H7 (cell line): ENCODE data around the gene TGOLN2. TPM values are rescaled to one million over a fixed set of nuclear protein-coding genes. Genes with fewer than 3 reads are reported as not detected.
A peak's percentile ranks its signal among the peaks of the same experiment; 100 is the strongest.
"Not testable (repeated sequence)": the region's sequence is repeated elsewhere in the genome, so short reads cannot be mapped to it uniquely, and the experiment has no call there.

Source experiments
- DNase-seq: peaks from one replicate; pipeline ENCODE4 v3.0.0; 2012
- H3K27me3 ChIP-seq: 2 replicates; pipeline ENCODE4 v1.6.0; 2011; ENCODE audit warnings: mild to moderate bottlenecking, low read length; ENCODE audit not compliant: control insufficient read depth, insufficient read depth
- H3K36me3 ChIP-seq: replicated peaks from 2 replicates; pipeline ENCODE4 v1.5.1; 2011; ENCODE audit warnings: low read length; ENCODE audit not compliant: control insufficient read depth, insufficient read depth
- H3K4me3 ChIP-seq: 2 replicates; pipeline ENCODE4 v1.5.1; 2011; ENCODE audit warnings: low read depth, mild to moderate bottlenecking, control low read depth, low read length, moderate library complexity; ENCODE audit not compliant: insufficient read depth
- total RNA-seq: library from RNA; depleted of rRNA; stranded (reverse); fragments of >200 nt; shearing (Covaris generic); gene quantifications from 2 replicates; pipeline ENCODE4 v1.2.3, GENCODE V29; 2014; rRNA removed

TGOLN2 gene
- total RNA-seq, result 33.0 and 37.0 TPM in 2 replicates

DNA sequence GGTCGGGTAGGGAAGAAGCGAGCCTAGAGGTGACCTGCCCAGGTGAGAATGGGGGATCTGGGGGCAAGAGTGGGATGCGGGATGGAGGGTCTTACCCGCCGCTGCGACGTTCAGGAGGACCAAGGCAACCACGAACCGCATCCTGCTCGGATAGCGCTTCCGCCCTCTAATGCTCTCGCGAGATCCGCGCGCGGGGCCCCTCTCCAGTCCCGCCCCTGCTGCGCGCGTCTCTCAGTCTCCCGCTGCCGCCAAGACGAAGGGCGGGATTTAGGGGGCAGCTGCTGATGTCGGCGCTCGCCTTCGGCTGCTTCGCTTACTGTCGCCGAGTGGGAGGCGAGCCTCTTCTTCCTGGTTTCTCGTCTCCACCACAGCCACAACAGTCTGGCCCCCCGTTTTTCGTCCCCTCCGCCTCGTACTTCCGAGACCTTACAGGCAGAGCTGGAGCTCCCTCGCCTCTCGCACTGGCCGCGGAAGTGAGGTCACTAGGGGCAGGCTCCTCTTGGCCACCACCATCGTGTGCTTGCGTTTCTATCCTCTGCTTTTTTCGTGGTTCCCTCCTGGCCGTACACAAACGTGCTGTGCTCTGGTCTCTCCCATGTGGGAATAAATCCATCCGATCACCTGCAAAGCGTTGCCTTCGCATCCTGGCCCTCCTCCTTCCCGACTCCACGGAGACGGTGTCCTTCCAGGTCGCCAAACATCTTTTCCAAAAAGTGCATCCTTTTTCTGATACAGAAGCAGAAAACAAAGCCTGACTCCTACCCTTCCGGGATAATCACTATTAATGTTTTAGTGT is at the start of gene TGOLN2:
TGOLN2 (minus strand) TSS at position 168 of the 796 bp plus-strand sequence; CDS start at position 141, 27 bp downstream.
- DNase-seq, result peak; percentile 98
- H3K27me3 ChIP-seq, result no peaks in the 10 kb centered on the region
- peaks cover 8% of the 10 kb centered on the region for H3K36me3 ChIP-seq
- peak within 1 kb of the TSS; percentile 82 for H3K4me3 ChIP-seq

GRCh38 chr2:85377083-85377482 is 49.3 kb upstream of the TGOLN2 start:
- Histone ChIP-seq H3K4me3 (no peak overlapping the region), H3K36me3 (no peaks in the 10 kb centered on the region), H3K27me3 (no peaks in the 10 kb centered on the region)
- DNase-seq, result peak; percentile 2

GRCh38 chr2:85376291-85377065 is 48.7 kb upstream of the TGOLN2 start:
- no peak overlapping the region for H3K4me3 ChIP-seq
- H3K27me3 ChIP-seq, result no peaks in the 10 kb centered on the region
- DNase-seq, result no peak
- no peaks in the 10 kb centered on the region for H3K36me3 ChIP-seq

DNA sequence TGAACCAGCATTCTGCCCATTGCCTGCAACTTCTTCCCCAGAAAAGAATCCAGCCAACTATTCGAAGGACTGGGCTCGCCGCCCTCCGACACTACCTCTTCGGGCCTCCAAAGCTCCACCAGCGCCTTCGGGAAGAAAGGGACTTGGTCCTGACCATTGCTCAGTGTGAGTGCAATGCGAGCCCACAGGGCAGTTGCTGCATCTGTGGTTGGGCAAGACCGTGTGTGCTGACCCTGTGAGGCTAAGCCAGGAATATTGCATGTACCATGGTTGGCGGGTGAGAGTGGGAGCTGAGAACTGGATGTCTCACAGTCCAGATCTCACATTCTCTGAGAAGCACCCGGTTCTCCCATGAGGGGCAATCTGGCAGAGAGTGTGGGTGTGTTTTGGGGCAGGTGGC is 43.3 kb upstream of the TGOLN2 start:
- no peaks in the 10 kb centered on the region for H3K27me3 ChIP-seq
- H3K4me3 ChIP-seq, result no peak overlapping the region
- H3K36me3 ChIP-seq, result no peaks in the 10 kb centered on the region
- no peak for DNase-seq

GRCh38 chr2:85369500-85369899 is 41.7 kb upstream of the TGOLN2 start:
- no peak for DNase-seq
- no peaks in the 10 kb centered on the region for H3K36me3 ChIP-seq
- no peak overlapping the region for H3K4me3 ChIP-seq
- H3K27me3 ChIP-seq, result no peaks in the 10 kb centered on the region

DNA sequence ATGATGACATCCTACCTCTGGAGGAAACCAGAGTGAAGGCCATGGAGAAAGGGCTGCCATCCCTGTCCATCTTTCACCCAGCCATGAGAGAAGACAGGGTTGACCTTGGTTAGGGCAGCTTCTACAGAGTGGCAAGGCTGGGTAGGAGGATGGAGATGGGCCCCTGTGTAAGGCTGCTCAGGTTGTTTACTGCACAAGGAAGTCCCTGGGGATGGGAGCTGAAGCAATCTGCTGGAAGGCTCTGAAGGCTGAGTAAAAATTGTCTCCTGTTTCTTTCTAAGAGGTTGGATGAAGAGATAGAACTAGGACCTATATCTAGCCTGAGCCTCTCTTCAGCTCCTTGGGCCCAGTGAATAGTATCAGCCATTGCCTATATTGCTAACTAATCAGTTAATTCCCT is 41.1 kb upstream of the TGOLN2 start:
- H3K27me3 ChIP-seq, result no peaks in the 10 kb centered on the region
- H3K36me3 ChIP-seq, result no peaks in the 10 kb centered on the region
- no peak overlapping the region for H3K4me3 ChIP-seq
- DNase-seq, result no peak

DNA sequence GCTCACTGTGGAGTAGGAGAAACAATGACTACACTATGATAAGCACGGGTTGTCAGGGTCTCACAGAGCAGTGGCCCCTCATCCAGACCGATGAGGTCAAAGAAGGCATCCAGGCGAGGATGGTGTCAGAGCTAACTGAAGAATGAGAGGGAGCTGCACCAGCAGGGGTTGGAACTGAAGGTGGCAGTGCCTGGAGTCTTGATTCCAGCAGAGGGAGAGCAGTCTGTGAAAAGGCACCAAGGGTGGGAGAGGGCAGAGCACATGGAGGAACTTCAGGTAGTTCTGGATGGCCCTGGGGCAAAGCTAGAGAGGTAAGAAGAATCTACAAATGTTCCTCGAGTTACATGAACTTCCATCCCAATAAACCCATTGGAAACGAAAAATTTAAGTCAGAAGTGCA is 39.4 kb upstream of the TGOLN2 start:
- peak; percentile 14 for DNase-seq
- Histone ChIP-seq H3K36me3 (no peaks in the 10 kb centered on the region), H3K4me3 (no peak overlapping the region), H3K27me3 (no peaks in the 10 kb centered on the region)

GRCh38 chr2:85362653-85363387 is 35.0 kb upstream of the TGOLN2 start:
- H3K4me3 ChIP-seq, H3K27me3 ChIP-seq, DNase-seq, H3K36me3 ChIP-seq: not testable (repeated sequence)

DNA sequence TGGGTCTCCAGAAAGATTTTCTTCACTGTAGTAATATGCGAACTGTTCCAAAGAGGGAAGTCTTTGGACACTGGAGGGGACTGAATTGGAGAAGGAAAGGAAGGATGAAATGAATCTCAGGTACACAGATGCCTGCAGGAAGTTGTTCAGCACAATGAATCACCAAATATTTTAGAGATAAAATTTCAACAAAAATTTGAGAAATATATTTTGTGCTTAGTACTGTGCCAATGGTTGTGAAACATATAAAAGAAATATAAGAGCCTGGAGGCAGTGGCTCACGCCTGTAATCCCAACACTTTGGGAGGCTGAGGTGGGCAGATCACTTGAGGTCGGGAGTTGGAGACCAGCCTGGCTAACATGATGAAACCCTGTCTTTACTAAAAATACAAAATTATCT is 29.9 kb upstream of the TGOLN2 start:
- no peak for DNase-seq
- Histone ChIP-seq H3K36me3 (peaks cover 2% of the 10 kb centered on the region), H3K4me3 (no peak overlapping the region), H3K27me3 (no peaks in the 10 kb centered on the region)

GRCh38 chr2:85356186-85356585 is 28.4 kb upstream of the TGOLN2 start:
- no peak overlapping the region for H3K4me3 ChIP-seq
- H3K36me3 ChIP-seq, result peaks cover 4% of the 10 kb centered on the region
- no peaks in the 10 kb centered on the region for H3K27me3 ChIP-seq
- no peak for DNase-seq

GRCh38 chr2:85355521-85355920 is 27.7 kb upstream of the TGOLN2 start:
- H3K4me3 ChIP-seq, result peak overlapping the region; percentile 82; the same call in 1 of the 2 replicates
- H3K36me3 ChIP-seq, result peaks cover 4% of the 10 kb centered on the region
- no peak for DNase-seq
- H3K27me3 ChIP-seq, result no peaks in the 10 kb centered on the region

DNA sequence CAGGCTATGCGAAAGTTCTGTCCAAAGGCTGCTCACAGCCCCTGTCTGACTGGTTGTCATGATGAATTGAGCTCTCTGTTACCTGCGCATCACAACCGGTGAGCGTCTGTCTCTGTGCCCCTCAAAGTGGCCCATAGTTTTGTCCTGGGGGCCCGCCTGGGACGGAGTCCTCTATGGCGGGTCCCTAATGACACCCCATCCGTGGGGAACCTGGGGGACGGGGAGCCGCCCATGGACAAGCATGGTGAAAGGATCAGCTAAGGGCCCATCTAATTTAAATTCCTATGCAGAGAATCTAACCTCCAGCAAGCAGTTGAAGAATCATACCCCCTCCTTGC is 27.3 kb upstream of the TGOLN2 start:
- peak overlapping the region; percentile 82 for H3K4me3 ChIP-seq
- DNase-seq, result peak; percentile 48
- peaks cover 6% of the 10 kb centered on the region for H3K36me3 ChIP-seq
- H3K27me3 ChIP-seq, result no peaks in the 10 kb centered on the region

DNA sequence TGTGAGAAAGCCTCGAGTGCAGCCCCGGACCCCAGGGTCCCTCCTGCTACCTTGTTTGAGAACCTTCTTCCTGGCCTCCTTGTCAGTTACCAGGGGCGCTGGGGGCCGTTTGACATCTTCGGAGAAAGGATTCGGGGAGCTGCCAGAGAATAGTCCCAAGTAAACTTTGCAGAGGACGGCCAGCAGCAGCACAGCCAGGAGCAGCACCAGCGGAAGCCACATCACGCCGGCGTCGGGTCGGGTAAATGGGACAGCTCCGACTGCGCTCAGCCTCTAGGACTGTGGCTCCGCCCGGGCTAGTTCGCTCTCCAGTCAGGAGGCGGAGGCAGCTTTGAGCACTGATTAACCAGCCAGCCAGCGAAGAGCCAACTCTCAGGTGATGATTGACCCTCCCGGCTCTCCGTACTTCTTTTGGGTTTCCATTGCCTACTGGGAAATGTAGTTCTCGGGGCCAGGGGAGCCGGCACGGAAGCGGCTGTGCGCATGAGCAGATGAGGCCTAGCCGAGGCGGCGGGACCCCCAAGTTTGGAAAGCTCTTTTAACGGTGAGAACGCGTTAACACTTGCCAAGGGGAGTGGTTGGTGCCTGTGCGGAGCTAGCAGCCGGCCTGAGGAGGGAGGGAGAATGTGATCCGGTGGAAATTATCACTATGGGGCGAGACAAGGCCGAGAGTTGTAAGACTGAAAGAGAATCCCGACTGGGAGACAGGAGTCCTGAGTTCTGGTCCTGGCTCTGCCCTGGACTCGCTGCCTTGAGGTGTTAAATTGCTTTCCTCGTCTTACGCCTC is 26.7 kb upstream of the TGOLN2 start, which contains the start of the genes ELMOD3 and RETSAT:
ELMOD3 (plus strand) TSS at position 484 of the 787 bp plus-strand sequence. CDS start 2,430 bp downstream, outside the sequence.
RETSAT (minus strand) TSS at position 243 of the 787 bp plus-strand sequence; CDS start at position 222, 21 bp downstream.
- no peaks in the 10 kb centered on the region for H3K27me3 ChIP-seq
- peak within 1 kb of the TSS; percentile 82 for H3K4me3 ChIP-seq
- peak; percentile 97 for DNase-seq
- H3K36me3 ChIP-seq, result peaks cover 10% of the 10 kb centered on the region

- DNase-seq, result no peak
- Histone ChIP-seq H3K36me3 (peaks cover 12% of the 10 kb centered on the region), H3K27me3 (no peaks in the 10 kb centered on the region), H3K4me3 (peak overlapping the region; percentile 82)
Observed at GRCh38 chr2:85353876-85354285, 26.1 kb upstream of the TGOLN2 start.
